Measurements from ENCODE around the gene LMNB1. TPM values are rescaled to one million over a fixed set of nuclear protein-coding genes. Genes with fewer than 3 reads are reported as not detected.
A peak's percentile ranks its signal among the peaks of the same experiment; 100 is the strongest.
"Not testable (repeated sequence)": the region's sequence is repeated elsewhere in the genome, so short reads cannot be mapped to it uniquely, and the experiment has no call there.

The LMNB1 gene
- total RNA-seq, 3 donors from 2014 or later (not counting 1 experiment from before 2014, with no cell fraction given), result 31.2 to 57.8 (median 37.3) TPM

DNA sequence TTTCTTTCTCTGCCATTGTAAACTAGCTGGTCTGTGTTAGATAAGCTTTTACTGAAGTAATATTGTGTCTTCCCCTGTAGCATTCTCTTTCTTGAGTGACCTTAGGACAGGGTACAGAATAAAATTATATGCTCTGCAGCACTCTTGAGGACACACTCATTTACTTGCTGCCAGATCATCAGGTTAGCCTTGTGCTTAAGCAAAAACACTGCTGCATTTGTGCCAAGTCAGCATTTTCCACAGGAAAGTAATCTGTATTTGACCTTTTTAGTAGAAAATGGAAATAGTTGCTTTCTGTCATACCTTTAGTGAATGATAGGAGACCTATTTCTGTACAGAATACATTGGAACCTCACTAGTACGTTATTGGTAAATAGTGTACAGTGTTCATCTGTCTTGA is 54.2 kb downstream of the LMNB1 start:
- peaks cover 34% of the 10 kb centered on the region for H3K36me3 ChIP-seq (ENCODE audit: control insufficient read depth, insufficient read depth, low read length)
- no peak for DNase-seq
- H3K4me1 Mint-ChIP-seq, result peaks cover 0 to 4% of the 10 kb centered on the region in 2 donors
- H3K27ac Mint-ChIP-seq, result no peak overlapping the region
- no peak overlapping the region for H3K27ac ChIP-seq (ENCODE audit: low read length)
- no peaks in the 10 kb centered on the region for H3K9me3 ChIP-seq (ENCODE audit: control insufficient read depth, insufficient read depth, low read length)
- no peaks in the 10 kb centered on the region for H3K27me3 ChIP-seq (ENCODE audit: control insufficient read depth, insufficient read depth, low read length)
- H3K27me3 Mint-ChIP-seq (ENCODE audit: low read depth in 2 of 2), result no peaks in the 10 kb centered on the region
- peaks cover 19% of the 10 kb centered on the region for H3K36me3 Mint-ChIP-seq
- no peaks in the 10 kb centered on the region for H3K4me1 ChIP-seq (ENCODE audit: control insufficient read depth, insufficient read depth, low read length)
- TF ChIP-seq, protein P1, sequence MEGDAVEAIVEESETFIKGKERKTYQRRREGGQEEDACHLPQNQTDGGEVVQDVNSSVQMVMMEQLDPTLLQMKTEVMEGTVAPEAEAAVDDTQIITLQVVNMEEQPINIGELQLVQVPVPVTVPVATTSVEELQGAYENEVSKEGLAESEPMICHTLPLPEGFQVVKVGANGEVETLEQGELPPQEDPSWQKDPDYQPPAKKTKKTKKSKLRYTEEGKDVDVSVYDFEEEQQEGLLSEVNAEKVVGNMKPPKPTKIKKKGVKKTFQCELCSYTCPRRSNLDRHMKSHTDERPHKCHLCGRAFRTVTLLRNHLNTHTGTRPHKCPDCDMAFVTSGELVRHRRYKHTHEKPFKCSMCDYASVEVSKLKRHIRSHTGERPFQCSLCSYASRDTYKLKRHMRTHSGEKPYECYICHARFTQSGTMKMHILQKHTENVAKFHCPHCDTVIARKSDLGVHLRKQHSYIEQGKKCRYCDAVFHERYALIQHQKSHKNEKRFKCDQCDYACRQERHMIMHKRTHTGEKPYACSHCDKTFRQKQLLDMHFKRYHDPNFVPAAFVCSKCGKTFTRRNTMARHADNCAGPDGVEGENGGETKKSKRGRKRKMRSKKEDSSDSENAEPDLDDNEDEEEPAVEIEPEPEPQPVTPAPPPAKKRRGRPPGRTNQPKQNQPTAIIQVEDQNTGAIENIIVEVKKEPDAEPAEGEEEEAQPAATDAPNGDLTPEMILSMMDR (IDR thresholded peaks at IDR 0.05), result no peak
- intact Hi-C loops (cut with micrococcal nuclease), result no loop called here
- no peak overlapping the region for H3K4me3 Mint-ChIP-seq
- WGBS (ENCODE audit: insufficient coverage), result 89% methylated on average over 1 of the region's 1 CpG
- no peak for ATAC-seq
- no peaks in the 10 kb centered on the region for H3K9me3 Mint-ChIP-seq
- H3K4me3 ChIP-seq (ENCODE audit: low read length), result no peak overlapping the region

DNA sequence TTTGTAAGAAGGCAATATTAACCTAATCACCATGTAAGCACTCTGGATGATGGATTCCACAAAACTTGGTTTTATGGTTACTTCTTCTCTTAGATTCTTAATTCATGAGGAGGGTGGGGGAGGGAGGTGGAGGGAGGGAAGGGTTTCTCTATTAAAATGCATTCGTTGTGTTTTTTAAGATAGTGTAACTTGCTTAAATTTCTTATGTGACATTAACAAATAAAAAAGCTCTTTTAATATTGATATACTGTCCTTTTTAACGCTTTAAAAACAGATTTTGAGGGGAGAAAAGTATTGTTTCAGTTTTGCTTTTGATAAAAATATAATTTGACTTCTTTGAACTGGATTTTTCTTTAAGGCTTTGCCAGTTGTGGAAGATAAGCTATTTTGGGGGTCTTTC is 59.8 kb downstream of the LMNB1 start:
- H3K36me3 ChIP-seq (ENCODE audit: control insufficient read depth, insufficient read depth, low read length), result peaks cover 11% of the 10 kb centered on the region

GRCh38 chr5:126837242-126837641 is 60.3 kb downstream of the LMNB1 start:
- Histone ChIP-seq H3K27ac (ENCODE audit: low read length) (no peak overlapping the region), H3K9me3 (ENCODE audit: control insufficient read depth, insufficient read depth, low read length) (no peaks in the 10 kb centered on the region), H3K27me3 (ENCODE audit: control insufficient read depth, insufficient read depth, low read length) (no peaks in the 10 kb centered on the region), H3K4me3 (ENCODE audit: low read length) (no peak overlapping the region), H3K4me1 (ENCODE audit: control insufficient read depth, insufficient read depth, low read length) (no peaks in the 10 kb centered on the region), H3K36me3 (ENCODE audit: control insufficient read depth, insufficient read depth, low read length) (peaks cover 11% of the 10 kb centered on the region)
- TF ChIP-seq, protein P1 (IDR thresholded peaks at IDR 0.05), result no peak
- no peaks in the 10 kb centered on the region for H3K36me3 Mint-ChIP-seq
- 96% methylated on average over 4 of the region's 4 CpGs for whole genome bisulfite sequencing (ENCODE audit: insufficient coverage)
- no peak for ATAC-seq
- H3K4me3 Mint-ChIP-seq, result no peak overlapping the region
- intact Hi-C loops (cut with micrococcal nuclease), result no loop called here
- no peak overlapping the region for H3K27ac Mint-ChIP-seq
- no peaks in the 10 kb centered on the region for H3K9me3 Mint-ChIP-seq
- no peaks in the 10 kb centered on the region for H3K27me3 Mint-ChIP-seq (ENCODE audit: low read depth in 2 of 2)
- no peak for DNase-seq
- peaks cover 0 to 6% of the 10 kb centered on the region in 2 donors for H3K4me1 Mint-ChIP-seq

More for the DNA sequence above, 59.8 kb downstream of the LMNB1 start:
- intact Hi-C loops (cut with micrococcal nuclease), result no loop called here
- H3K27ac ChIP-seq (ENCODE audit: low read length), result no peak overlapping the region
- no peak overlapping the region for H3K4me3 Mint-ChIP-seq
- H3K27me3 Mint-ChIP-seq (ENCODE audit: low read depth in 2 of 2), result no peaks in the 10 kb centered on the region
- DNase-seq, result no peak
- H3K4me1 ChIP-seq (ENCODE audit: control insufficient read depth, insufficient read depth, low read length), result no peaks in the 10 kb centered on the region
- no peaks in the 10 kb centered on the region for H3K27me3 ChIP-seq (ENCODE audit: control insufficient read depth, insufficient read depth, low read length)
- no peak overlapping the region for H3K27ac Mint-ChIP-seq
- no peaks in the 10 kb centered on the region for H3K36me3 Mint-ChIP-seq
- no peaks in the 10 kb centered on the region for H3K9me3 ChIP-seq (ENCODE audit: control insufficient read depth, insufficient read depth, low read length)
- H3K9me3 Mint-ChIP-seq, result no peaks in the 10 kb centered on the region
- peaks cover 0 to 1% of the 10 kb centered on the region in 2 donors for H3K4me1 Mint-ChIP-seq
- no peak for ATAC-seq
- H3K4me3 ChIP-seq (ENCODE audit: low read length), result no peak overlapping the region
- no CpG with 5 or more reads among the region's 2 CpGs for WGBS (ENCODE audit: insufficient coverage)
- TF ChIP-seq, protein P1 (IDR thresholded peaks at IDR 0.05), result no peak

DNA sequence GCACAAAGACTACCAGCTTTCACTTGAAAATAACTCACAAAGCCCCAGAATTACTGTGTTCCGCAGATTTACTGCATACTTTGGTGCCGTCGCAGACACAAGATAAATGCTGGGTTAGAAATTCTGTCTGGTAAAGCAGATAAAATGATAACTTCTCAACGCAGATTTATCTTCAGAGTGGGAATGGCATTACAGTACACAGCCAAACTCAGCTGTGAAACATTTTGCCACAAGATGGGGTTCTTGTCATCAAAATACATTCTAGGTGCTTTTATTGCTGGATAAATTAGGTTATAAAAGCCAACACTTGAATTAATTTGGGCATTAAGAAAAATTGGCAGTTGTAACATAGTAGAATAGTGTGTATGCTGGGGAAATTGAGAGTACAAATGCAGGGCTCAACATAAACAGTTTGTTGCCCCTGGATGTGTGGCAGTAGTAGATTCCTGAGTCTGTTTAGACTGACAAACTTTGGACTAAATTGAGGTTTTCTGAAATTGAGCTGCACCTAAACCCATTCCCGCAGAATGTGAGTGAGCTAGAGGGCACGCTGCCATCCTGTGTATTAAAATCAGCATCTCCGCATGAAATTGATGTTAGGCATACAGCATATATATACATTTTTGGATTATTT is 61.1 kb downstream of the LMNB1 start:
- Mint-ChIP-seq H3K36me3 (no peaks in the 10 kb centered on the region), H3K9me3 (no peaks in the 10 kb centered on the region), H3K4me3 (no peak overlapping the region), H3K4me1 (peaks cover 0 to 8% of the 10 kb centered on the region in 2 donors), H3K27me3 (ENCODE audit: low read depth in 2 of 2) (no peaks in the 10 kb centered on the region), H3K27ac (peak overlapping the region in 1 of 2 donors; percentile 31)
- DNase-seq (peak in 1 of 2 donors; percentile 50), ATAC-seq (peak in 2 of 3 donors; percentile 52 to 56)
- H3K27me3 ChIP-seq (ENCODE audit: control insufficient read depth, insufficient read depth, low read length), result no peaks in the 10 kb centered on the region
- no peak overlapping the region for H3K27ac ChIP-seq (ENCODE audit: low read length)
- H3K4me3 ChIP-seq (ENCODE audit: low read length), result no peak overlapping the region
- no peaks in the 10 kb centered on the region for H3K9me3 ChIP-seq (ENCODE audit: control insufficient read depth, insufficient read depth, low read length)
- peaks cover 8% of the 10 kb centered on the region for H3K36me3 ChIP-seq (ENCODE audit: control insufficient read depth, insufficient read depth, low read length)
- intact Hi-C loops (cut with micrococcal nuclease), result loop anchor here (1.0 kb wide), 1 partner anchor 476 kb away; no protein-coding TSS in a partner anchor
- TF ChIP-seq, protein P1 (IDR thresholded peaks at IDR 0.05), result peak; percentile 42
- WGBS (ENCODE audit: insufficient coverage), result 98% methylated on average over 6 of the region's 7 CpGs
- no peaks in the 10 kb centered on the region for H3K4me1 ChIP-seq (ENCODE audit: control insufficient read depth, insufficient read depth, low read length)

GRCh38 chr5:126839407-126839806 is 62.5 kb downstream of the LMNB1 start:
- not testable (repeated sequence) for H3K27me3 Mint-ChIP-seq (ENCODE audit: low read depth in 2 of 2); H3K36me3 Mint-ChIP-seq; ATAC-seq

More at GRCh38 chr5:126839407-126839806, 62.5 kb downstream of the LMNB1 start:
- H3K27ac Mint-ChIP-seq; intact Hi-C loops (cut with micrococcal nuclease); H3K4me3 Mint-ChIP-seq; DNase-seq; H3K27ac ChIP-seq (ENCODE audit: low read length); H3K36me3 ChIP-seq (ENCODE audit: control insufficient read depth, insufficient read depth, low read length); H3K4me1 ChIP-seq (ENCODE audit: control insufficient read depth, insufficient read depth, low read length); H3K4me3 ChIP-seq (ENCODE audit: low read length); H3K9me3 ChIP-seq (ENCODE audit: control insufficient read depth, insufficient read depth, low read length); H3K27me3 ChIP-seq (ENCODE audit: control insufficient read depth, insufficient read depth, low read length); H3K9me3 Mint-ChIP-seq: not testable (repeated sequence)
- H3K4me1 Mint-ChIP-seq, result peaks cover 0 to 18% of the 10 kb centered on the region in 2 donors
- 95% methylated on average over 6 of the region's 7 CpGs for WGBS (ENCODE audit: insufficient coverage)

Data from natural killer cell (primary cell).